GM10847 (cell line): ENCODE measurements around the gene WASHC3.

ENCODE experiments used
- POLR2A ChIP-seq: IDR thresholded peaks from 2 replicates; pipeline ENCODE4 v1.6.1; 2011; ENCODE audit not compliant: insufficient read length; ENCODE audit errors: extremely low read depth

The WASHC3 gene

DNA sequence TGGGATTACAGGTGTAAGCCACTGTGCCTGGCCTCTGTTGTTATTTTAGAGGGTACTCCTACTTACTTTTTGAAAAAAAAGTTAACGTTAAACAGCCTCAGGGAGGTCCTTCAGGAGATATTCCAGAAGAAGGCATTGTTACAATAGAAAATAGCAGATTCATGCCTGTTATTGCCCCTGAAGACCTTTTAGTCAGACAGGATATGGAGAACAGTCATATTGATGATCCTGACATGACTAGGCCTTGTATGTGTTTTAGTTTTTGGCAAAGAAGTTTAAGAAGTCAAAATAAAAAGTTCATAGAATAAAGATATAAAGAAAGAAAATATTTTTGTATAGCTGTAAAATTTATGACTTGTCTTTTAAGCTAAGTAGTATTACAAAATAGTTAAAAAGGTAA lies 45.3 kb downstream of the WASHC3 start:
- no peak for TF ChIP-seq POLR2A

GRCh38 chr12:102010265-102010994 lies 51.4 kb downstream of the WASHC3 start:
- no peak for TF ChIP-seq POLR2A

GRCh38 chr12:102009796-102010195 lies 52.0 kb downstream of the WASHC3 start:
- TF ChIP-seq POLR2A, result no peak

- TF ChIP-seq POLR2A, result no peak
These were observed 53.1 kb downstream of the WASHC3 start for GRCh38 chr12:102008615-102009126.

DNA sequence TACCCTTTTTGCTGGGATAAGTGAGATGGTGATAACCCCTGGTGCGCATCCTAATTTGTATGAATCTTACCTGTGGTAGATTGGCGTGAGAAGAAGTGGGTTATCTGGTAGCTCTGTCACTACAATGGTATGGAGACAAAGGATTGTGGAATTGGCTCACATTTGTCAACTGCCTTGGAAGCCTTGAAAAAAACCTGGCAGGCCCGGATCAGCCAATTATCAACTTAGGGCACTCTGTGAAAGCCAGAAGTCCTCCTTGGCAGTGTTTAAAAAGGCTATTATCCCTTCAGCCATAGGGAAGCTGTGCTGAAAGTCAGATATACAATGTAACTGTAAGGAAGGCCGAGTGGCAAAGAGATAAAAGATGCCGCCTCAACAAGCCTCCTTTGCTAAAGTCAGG lies 56.5 kb downstream of the WASHC3 start:
- TF ChIP-seq POLR2A, result no peak

DNA sequence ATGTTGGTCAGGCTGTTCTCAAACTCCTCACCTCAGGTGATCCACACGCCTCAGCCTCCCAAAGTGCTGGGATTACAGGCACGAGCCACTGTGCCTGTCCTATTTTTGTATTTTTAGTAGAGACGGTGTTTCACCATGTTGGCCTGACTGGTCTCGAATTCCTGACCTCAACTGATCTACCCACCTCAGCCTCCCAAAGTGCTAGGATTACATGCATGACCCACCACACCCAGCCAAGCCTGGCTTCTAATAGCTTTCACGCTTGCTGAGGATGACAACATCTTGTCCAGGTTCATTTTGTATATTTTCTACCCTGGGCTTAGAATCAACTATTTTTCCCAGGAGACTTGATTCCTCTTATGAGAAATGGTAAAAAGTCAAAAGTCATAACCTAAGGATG lies 64.7 kb downstream of the WASHC3 start:
- TF ChIP-seq POLR2A, result no peak

DNA sequence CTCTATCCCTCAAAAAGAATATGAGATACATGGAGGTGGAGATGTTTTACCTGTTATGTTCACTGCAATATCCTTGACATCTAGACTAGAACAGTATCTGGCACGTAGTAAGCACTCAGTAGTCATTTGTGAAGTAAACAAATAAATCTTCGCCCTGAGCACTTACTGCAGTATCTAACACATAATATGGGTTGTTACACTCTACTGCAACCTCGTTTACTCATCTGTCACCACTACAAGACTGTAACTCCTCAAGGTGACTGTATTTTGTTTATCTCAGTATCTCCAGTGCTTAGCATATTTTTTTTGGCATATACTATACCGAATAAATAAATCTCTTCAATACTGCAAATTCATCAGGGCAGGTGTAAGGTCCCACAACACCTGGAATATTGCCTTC lies 66.1 kb downstream of the WASHC3 start:
- TF ChIP-seq POLR2A, result no peak

DNA sequence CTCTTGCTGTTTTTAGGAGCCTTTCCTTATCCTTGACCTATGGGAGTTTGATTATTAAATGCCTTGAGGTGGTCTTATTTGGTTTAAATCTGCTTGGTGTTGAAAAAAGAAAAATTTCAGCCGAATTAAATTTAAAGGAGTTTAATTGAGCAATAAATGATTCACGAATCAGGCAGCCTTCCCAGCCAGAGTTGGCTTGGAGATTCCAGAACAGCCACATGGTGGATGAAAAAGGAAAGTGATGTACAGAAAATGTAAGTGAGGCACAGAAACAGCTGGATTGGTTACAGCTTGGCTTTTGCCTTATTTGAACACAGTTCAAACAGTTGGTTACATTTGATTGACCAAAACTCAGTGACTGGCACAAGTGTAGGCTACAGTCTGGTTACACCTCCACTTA lies 69.7 kb downstream of the WASHC3 start:
- no peak for TF ChIP-seq POLR2A

- TF ChIP-seq POLR2A, result no peak
These were observed 79.5 kb downstream of the WASHC3 start for GRCh38 chr12:101982307-101982706.

DNA sequence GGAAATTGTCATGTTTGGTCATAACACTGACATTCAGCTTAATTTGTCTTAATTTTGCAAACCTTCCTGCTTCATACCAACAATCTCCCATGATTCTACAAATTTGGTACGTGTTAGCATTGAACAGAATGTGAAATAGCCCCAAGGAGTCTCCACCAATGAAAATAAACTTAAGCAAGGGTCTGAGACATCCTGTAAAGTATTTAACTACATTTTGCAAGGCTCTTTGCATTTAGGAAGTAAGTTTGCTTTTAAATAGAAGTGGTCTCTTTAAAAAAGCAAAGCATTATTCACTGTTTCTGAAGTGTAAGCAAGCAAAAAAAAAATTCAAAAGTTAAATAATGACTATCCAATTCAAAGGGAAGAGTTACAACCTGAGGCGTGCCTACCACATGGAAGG lies 79.9 kb downstream of the WASHC3 start:
- no peak for TF ChIP-seq POLR2A

- no peak for TF ChIP-seq POLR2A
These were observed 93.0 kb downstream of the WASHC3 start for GRCh38 chr12:101968770-101969169.

- no peak for TF ChIP-seq POLR2A
These were observed 94.3 kb downstream of the WASHC3 start for GRCh38 chr12:101967506-101967905.

DNA sequence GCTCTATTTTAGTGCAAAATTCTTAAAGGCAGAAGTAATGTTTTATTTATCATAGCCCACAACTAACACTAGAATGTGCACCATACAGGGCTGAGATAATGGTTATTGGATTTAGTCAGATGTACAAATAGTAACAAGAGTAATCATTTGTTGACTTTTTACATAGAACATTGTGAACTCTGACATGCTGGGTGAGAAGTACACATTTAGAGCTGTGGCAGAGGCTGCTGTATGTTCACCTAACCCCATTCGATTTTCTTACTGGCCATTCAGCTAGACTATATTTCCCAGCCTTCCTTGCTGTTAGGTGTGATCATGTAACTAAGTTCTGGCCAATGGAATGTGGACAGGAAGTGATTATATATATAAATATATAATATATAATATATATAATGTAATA lies 95.3 kb downstream of the WASHC3 start:
- no peak for TF ChIP-seq POLR2A

GRCh38 chr12:101963697-101964096 lies 98.1 kb downstream of the WASHC3 start:
- no peak for TF ChIP-seq POLR2A
